A549 (cell line): Measurements from ENCODE around the gene RNH1. TPM values are rescaled to one million over a fixed set of nuclear protein-coding genes. Genes with fewer than 3 reads are reported as not detected.

Experiments
- ATAC-seq, 2 experiments: fragments of 200-7000 bp in 1 of 2; fragments of >200 bp in 1 of 2; cut with Nextera tagmentation in 1 of 2; cut with Tn5 transposase in 1 of 2; 3 replicates each; pipeline versions ENCODE4 v1.8.0 to v1.9.1; 2018 to 2020; ENCODE audit warnings: mild to moderate bottlenecking in 1 of 2, moderate library complexity in 1 of 2
- CTCF ChIA-PET: fragments of 300-600 bp; sonication (Branson Sonifier 250); formaldehyde crosslinking; extraction: SDS; loops from one replicate; lab custom pipeline; 2021; ENCODE audit warnings: antibody characterized with exemption, inconsistent platforms; lab: Yijun Ruan, JAX
- POLR2A ChIA-PET: fragments of 350-600 bp; formaldehyde crosslinking; extraction: SDS; loops from one replicate; lab custom pipeline; 2021; ENCODE audit warnings: antibody characterized with exemption, inconsistent platforms; lab: Yijun Ruan, JAX
- DNase-seq, 2 experiments: peaks; one replicate each; pipeline versions ENCODE4 v3.0.0 to v3.0.0-alpha.2; 2011 to 2016; ENCODE audit warnings: low read depth in 1 of 2, low spot score in 1 of 2
- FAIRE-seq: peaks from 2 replicates; lab custom pipeline; 2011; peaks lifted over from hg19 to GRCh38; lab: Jason Lieb, UNC
- H3K27ac ChIP-seq, 2 experiments: fragments of >200 bp; sonication (Bioruptor Twin); formaldehyde crosslinking; 3 replicates each; pipeline ENCODE4 v1.5.1; 2016 to 2017
- H3K4me1 ChIP-seq: fragments of >200 bp; sonication (Bioruptor Twin); formaldehyde crosslinking; 3 replicates; pipeline ENCODE4 v1.6.1; 2016
- H3K4me2 ChIP-seq: fragments of >200 bp; sonication (Bioruptor Twin); formaldehyde crosslinking; 3 replicates; pipeline ENCODE4 v1.6.1; 2016
- H3K4me3 ChIP-seq: fragments of >200 bp; sonication (Bioruptor Twin); formaldehyde crosslinking; 3 replicates; pipeline ENCODE4 v1.5.1; 2016
- H3K9me3 ChIP-seq: fragments of >200 bp; sonication (Bioruptor Twin); formaldehyde crosslinking; 3 replicates; pipeline ENCODE4 v1.6.1; 2016
- CHD2 ChIP-seq: fragments of 150-350 bp; IDR thresholded peaks from 2 replicates; pipeline ENCODE4 v1.6.1; 2014; ENCODE audit warnings: low read length; ENCODE audit not compliant: partially characterized antibody
- EHF ChIP-seq: fragments of 250-450 bp; sonication (Bioruptor Pico); IDR thresholded peaks from 2 replicates; pipeline ENCODE4 v1.5.0; 2020; ENCODE audit warnings: mild to moderate bottlenecking
- EHMT2 ChIP-seq: fragments of 200-600 bp; sonication (generic); IDR thresholded peaks from 2 replicates; pipeline ENCODE4 v1.6.1; 2016; ENCODE audit warnings: antibody characterized with exemption, low read depth, mild to moderate bottlenecking, moderate library complexity
- EP300 ChIP-seq, 2 experiments: fragments of >200 bp; sonication (Bioruptor Twin); formaldehyde crosslinking; IDR thresholded peaks; 2 replicates in 1 of 2; 3 replicates in 1 of 2; pipeline ENCODE4 v1.6.1; 2016 to 2017
- FOXS1 ChIP-seq: fragments of 250-450 bp; sonication (Bioruptor Pico); IDR thresholded peaks from 2 replicates; pipeline ENCODE4 v1.5.0; 2020; ENCODE audit warnings: mild to moderate bottlenecking, moderate library complexity
- GATA3 ChIP-seq: IDR thresholded peaks from 2 replicates; pipeline ENCODE4 v1.6.1; 2012; ENCODE audit warnings: borderline replicate concordance
- HEYL ChIP-seq: fragments of 250-450 bp; sonication (Bioruptor Pico); IDR thresholded peaks from 2 replicates; pipeline ENCODE4 v1.8.0; 2021; ENCODE audit warnings: mild to moderate bottlenecking, moderate library complexity
- HOXA7 ChIP-seq: fragments of 250-450 bp; sonication (Bioruptor Pico); IDR thresholded peaks from 2 replicates; pipeline ENCODE4 v1.5.0; 2020; ENCODE audit warnings: mild to moderate bottlenecking, moderate library complexity
- JUN ChIP-seq, 2 experiments: fragments of >200 bp; sonication (Bioruptor Twin); formaldehyde crosslinking; IDR thresholded peaks; 2 replicates in 1 of 2; 3 replicates in 1 of 2; pipeline ENCODE4 v1.6.1; 2016 to 2017
- KDM1A ChIP-seq: fragments of 200-600 bp; sonication (generic); IDR thresholded peaks from 2 replicates; pipeline ENCODE4 v1.6.1; 2016; ENCODE audit warnings: low read depth, mild to moderate bottlenecking
- MAZ ChIP-seq: fragments of 150-350 bp; IDR thresholded peaks from 2 replicates; pipeline ENCODE4 v1.6.1; 2014; ENCODE audit warnings: antibody characterized with exemption, low read depth, low read length, borderline replicate concordance
- NPAS2 ChIP-seq: fragments of 250-450 bp; sonication (Bioruptor Pico); IDR thresholded peaks from 2 replicates; pipeline ENCODE4 v1.8.0; 2022; ENCODE audit warnings: mild to moderate bottlenecking, moderate library complexity, borderline replicate concordance
- PHF8 ChIP-seq: fragments of 200-600 bp; sonication (generic); IDR thresholded peaks from 2 replicates; pipeline ENCODE4 v1.6.1; 2016; ENCODE audit warnings: low read depth, mild to moderate bottlenecking, antibody characterized with exemption, moderate library complexity, borderline replicate concordance
- RAD21 ChIP-seq, 2 experiments: fragments of >200 bp in 1 of 2; sonication (Bioruptor Twin) in 1 of 2; formaldehyde crosslinking in 1 of 2; IDR thresholded peaks in 1 of 2; conservative IDR thresholded peaks in 1 of 2; 2 replicates in 1 of 2; 3 replicates in 1 of 2; pipeline ENCODE4 v1.6.1; 2012 to 2018; ENCODE audit warnings: inconsistent platforms in 1 of 2
- RFX5 ChIP-seq: fragments of 450-650 bp; IDR thresholded peaks from 2 replicates; pipeline ENCODE4 v1.7.1; 2014; ENCODE audit warnings: antibody characterized with exemption, mild to moderate bottlenecking, moderate library complexity
- SMC3 ChIP-seq: fragments of >200 bp; sonication (Bioruptor Twin); formaldehyde crosslinking; IDR thresholded peaks from 3 replicates; pipeline ENCODE4 v1.6.1; 2018; ENCODE audit warnings: inconsistent platforms
- SREBF2 ChIP-seq: fragments of 450-650 bp; IDR thresholded peaks from 2 replicates; pipeline ENCODE4 v1.6.1; 2014; ENCODE audit warnings: mild to moderate bottlenecking, moderate library complexity
- ZC3H11A ChIP-seq: fragments of 450-650 bp; IDR thresholded peaks from 2 replicates; pipeline ENCODE4 v1.6.1; 2014; ENCODE audit warnings: antibody characterized with exemption, mild to moderate bottlenecking
- ZNF302 ChIP-seq: fragments of 250-450 bp; sonication (Bioruptor Pico); IDR thresholded peaks from 2 replicates; pipeline ENCODE4 v1.9.0; 2021; ENCODE audit warnings: inconsistent platforms, mild to moderate bottlenecking, moderate library complexity
- WGBS: methylation state at CpG from one replicate; pipeline ENCODE4 v1.1.6; 2017; ENCODE audit errors: missing lambda C conversion rate; 5-methylcytosine and 5-hydroxymethylcytosine counted together
- polyA plus RNA-seq, 4 experiments: library from polyadenylated mRNA; depleted of rRNA in 3 of 4; stranded (reverse); fragments of >200 nt; fragmentation: RNase III in 1 of 4; extraction: RNeasy Plus Mini Kit Qiagen cat#74134 plus additional on column Dnase treatment in 1 of 4; gene quantifications; 2 replicates in 3 of 4; 3 replicates in 1 of 4; pipeline ENCODE4 v1.2.3, GENCODE V29; 2011 to 2017
- TF ChIP-seq, protein P1 (sequence below): IDR thresholded peaks from 2 replicates; pipeline ENCODE4 v1.6.1; 2012
- TF ChIP-seq, protein P2 (sequence below): fragments of >200 bp; sonication (Bioruptor Twin); formaldehyde crosslinking; IDR thresholded peaks from 3 replicates; pipeline ENCODE4 v1.5.1; 2016
- TF ChIP-seq, protein P3 (sequence below): fragments of 200-600 bp; sonication (generic); IDR thresholded peaks from 2 replicates; pipeline ENCODE4 v1.6.1; 2016; ENCODE audit warnings: antibody characterized with exemption, mild to moderate bottlenecking, moderate library complexity

Gene RNH1
- polyA plus RNA-seq, 2 of the 4 experiments (the other 2 are of a cell fraction), result 85.8 to 135 TPM

DNA sequence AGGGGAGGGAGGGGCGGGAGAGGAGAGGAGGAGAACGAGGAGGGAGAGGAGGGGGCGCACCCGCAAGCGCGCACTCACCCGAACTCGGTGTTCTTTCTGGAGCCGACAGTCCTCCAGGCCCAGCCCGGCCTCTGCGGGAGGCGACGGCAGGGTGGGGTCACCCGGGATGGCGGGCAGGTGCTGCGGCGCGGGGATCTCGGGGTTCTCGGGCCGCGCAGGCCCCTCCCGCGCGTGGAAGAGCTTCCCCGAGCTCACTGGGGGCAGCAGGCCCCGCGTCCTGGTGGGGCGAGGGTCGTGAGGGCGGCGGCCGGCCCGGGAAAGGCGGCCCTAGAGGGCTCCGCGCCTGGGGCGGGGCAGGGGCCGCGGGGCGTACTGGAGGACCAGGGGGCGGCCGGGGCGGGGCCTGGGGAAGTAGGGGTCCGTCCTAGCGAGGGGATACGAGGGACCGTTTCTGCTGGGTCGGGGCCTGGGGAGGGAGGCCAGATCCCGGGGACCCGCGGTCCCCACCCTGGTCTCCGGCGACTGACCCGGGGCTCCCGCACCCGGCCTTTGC, 48.3 kb upstream of the RNH1 start:
- WGBS, result 2% methylated on average over 32 of the region's 57 CpGs
- no peak for DNase-seq
- no peaks in the 10 kb centered on the region for H3K9me3 ChIP-seq
- ATAC-seq, result peak in 1 of 2 experiments; percentile 7; a peak in 2 of 6 replicates
- TF ChIP-seq SMC3 (peak; percentile 34; the same call in 2 of the 3 replicates), SREBF2 (no peak), EHF (CRISPR knock-in tag) (no peak), RFX5 (no peak), EHMT2 (no peak), HOXA7 (CRISPR knock-in tag) (no peak), KDM1A (no peak), JUN (IDR thresholded peaks at IDR 0.05) (peak in 1 of 2 experiments; percentile 42; a peak in 1 of 5 replicates), GATA3 (no peak), PHF8 (no peak), EP300 (IDR thresholded peaks at IDR 0.05) (no peak)
- TF ChIP-seq, protein P1, sequence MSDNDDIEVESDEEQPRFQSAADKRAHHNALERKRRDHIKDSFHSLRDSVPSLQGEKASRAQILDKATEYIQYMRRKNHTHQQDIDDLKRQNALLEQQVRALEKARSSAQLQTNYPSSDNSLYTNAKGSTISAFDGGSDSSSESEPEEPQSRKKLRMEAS, result no peak
- TF ChIP-seq, all 56 proteins: peak for 2
- Histone ChIP-seq H3K27ac (peak overlapping the region; percentile 81 to 88), H3K4me2 (peak overlapping the region; percentile 96), H3K4me1 (peaks cover 23% of the 10 kb centered on the region), H3K4me3 (peak overlapping the region; percentile 67)
- ChIA-PET CTCF (interaction anchor here (0.8 to 5.9 kb wide), 25 partner anchors 11 to 233 kb away, joined by 3 to 66 read pairs (median 5); partner anchors contain the start of genes HRAS and TMEM80), POLR2A (interaction anchor here (0.9 to 1.0 kb wide), 2 partner anchors 13 to 21 kb away, joined by 3 to 4 read pairs; no protein-coding TSS in a partner anchor)
- FAIRE-seq, result no peak

DNA sequence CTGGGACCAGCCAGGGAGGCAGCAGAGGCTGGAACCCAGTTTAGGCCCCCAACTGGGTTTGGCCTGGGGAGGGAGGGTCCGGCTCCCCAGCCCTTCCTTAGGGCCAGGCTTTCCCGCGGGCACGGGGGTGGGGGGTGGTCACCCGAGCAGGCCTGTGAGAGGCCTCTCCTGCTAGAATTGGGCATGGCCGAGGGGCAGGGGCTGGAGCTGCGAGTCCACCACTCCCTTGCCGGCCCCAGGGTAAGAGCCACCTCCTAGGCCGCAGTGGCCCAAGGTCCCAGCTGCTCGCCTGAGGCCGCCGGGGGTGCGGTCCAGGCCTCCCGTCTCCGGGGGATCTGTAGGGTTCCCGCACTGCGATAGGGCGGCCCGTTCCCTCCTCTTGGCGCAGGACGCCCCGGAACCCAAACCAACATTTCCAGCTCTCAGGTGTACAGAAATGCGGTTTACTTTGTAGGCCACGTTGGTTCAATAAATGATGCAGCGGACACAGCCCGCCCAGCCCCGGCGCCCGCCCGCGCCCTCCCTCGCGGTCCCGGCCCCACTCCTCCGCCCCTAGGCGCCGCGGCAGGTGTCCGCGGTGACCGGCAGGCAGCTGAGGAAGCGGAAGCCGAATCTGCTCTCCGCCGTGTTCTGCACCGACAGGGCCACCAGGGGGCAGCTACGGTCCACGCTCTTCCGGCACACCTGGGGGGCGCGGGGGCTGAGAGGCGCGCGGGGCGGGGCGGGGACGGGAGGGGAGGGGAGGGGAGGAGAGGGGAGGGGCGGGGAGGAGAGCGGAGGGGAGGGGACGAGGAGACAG, 47.6 kb upstream of the RNH1 start:
- ATAC-seq, result peak; percentile 48 to 72; a peak in 5 of 6 replicates
- no peaks in the 10 kb centered on the region for H3K9me3 ChIP-seq
- FAIRE-seq, result no peak
- TF ChIP-seq, protein P2, sequence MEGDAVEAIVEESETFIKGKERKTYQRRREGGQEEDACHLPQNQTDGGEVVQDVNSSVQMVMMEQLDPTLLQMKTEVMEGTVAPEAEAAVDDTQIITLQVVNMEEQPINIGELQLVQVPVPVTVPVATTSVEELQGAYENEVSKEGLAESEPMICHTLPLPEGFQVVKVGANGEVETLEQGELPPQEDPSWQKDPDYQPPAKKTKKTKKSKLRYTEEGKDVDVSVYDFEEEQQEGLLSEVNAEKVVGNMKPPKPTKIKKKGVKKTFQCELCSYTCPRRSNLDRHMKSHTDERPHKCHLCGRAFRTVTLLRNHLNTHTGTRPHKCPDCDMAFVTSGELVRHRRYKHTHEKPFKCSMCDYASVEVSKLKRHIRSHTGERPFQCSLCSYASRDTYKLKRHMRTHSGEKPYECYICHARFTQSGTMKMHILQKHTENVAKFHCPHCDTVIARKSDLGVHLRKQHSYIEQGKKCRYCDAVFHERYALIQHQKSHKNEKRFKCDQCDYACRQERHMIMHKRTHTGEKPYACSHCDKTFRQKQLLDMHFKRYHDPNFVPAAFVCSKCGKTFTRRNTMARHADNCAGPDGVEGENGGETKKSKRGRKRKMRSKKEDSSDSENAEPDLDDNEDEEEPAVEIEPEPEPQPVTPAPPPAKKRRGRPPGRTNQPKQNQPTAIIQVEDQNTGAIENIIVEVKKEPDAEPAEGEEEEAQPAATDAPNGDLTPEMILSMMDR, result peak; percentile 52
- TF ChIP-seq EHF (CRISPR knock-in tag), result no peak
- no peak for TF ChIP-seq ZNF302
- TF ChIP-seq HEYL (CRISPR knock-in tag), result no peak
- no peak for TF ChIP-seq CHD2
- TF ChIP-seq HOXA7 (CRISPR knock-in tag), result no peak
- TF ChIP-seq FOXS1 (CRISPR knock-in tag), result no peak
- no peak for TF ChIP-seq ZC3H11A
- no peak for TF ChIP-seq NPAS2
- TF ChIP-seq RAD21 (conservative IDR thresholded peaks at IDR 0.05 in 1 of 2, IDR thresholded peaks at IDR 0.05 in 1 of 2), result peak; percentile 71 to 84
- peak; percentile 64; the same call in 1 of the 2 replicates for TF ChIP-seq MAZ
- TF ChIP-seq SMC3, result peak; percentile 72; the same call in 2 of the 3 replicates
- TF ChIP-seq, protein P3, sequence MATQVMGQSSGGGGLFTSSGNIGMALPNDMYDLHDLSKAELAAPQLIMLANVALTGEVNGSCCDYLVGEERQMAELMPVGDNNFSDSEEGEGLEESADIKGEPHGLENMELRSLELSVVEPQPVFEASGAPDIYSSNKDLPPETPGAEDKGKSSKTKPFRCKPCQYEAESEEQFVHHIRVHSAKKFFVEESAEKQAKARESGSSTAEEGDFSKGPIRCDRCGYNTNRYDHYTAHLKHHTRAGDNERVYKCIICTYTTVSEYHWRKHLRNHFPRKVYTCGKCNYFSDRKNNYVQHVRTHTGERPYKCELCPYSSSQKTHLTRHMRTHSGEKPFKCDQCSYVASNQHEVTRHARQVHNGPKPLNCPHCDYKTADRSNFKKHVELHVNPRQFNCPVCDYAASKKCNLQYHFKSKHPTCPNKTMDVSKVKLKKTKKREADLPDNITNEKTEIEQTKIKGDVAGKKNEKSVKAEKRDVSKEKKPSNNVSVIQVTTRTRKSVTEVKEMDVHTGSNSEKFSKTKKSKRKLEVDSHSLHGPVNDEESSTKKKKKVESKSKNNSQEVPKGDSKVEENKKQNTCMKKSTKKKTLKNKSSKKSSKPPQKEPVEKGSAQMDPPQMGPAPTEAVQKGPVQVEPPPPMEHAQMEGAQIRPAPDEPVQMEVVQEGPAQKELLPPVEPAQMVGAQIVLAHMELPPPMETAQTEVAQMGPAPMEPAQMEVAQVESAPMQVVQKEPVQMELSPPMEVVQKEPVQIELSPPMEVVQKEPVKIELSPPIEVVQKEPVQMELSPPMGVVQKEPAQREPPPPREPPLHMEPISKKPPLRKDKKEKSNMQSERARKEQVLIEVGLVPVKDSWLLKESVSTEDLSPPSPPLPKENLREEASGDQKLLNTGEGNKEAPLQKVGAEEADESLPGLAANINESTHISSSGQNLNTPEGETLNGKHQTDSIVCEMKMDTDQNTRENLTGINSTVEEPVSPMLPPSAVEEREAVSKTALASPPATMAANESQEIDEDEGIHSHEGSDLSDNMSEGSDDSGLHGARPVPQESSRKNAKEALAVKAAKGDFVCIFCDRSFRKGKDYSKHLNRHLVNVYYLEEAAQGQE, result no peak
- TF ChIP-seq, all 56 proteins: peak for 4
- peak overlapping the region; percentile 81 to 88; a peak in 5 of 6 replicates for H3K27ac ChIP-seq
- ChIA-PET POLR2A (interaction anchor here (0.9 to 1.0 kb wide), 2 partner anchors 14 to 21 kb away, joined by 3 to 4 read pairs; no protein-coding TSS in a partner anchor), CTCF (interaction anchor here (0.6 to 5.9 kb wide), 34 partner anchors 10 to 248 kb away, joined by 3 to 66 read pairs (median 4); partner anchors contain the start of genes EPS8L2, HRAS and TMEM80)
- 30% methylated on average over 20 of the region's 60 CpGs for WGBS
- H3K4me1 ChIP-seq, result peaks cover 19% of the 10 kb centered on the region
- H3K4me2 ChIP-seq, result peak overlapping the region; percentile 96
- peak overlapping the region; percentile 67 for H3K4me3 ChIP-seq
- peak; percentile 69 to 81 for DNase-seq
